HepG2 (cell line): ENCODE data around the gene SCMH1. TPM values are rescaled to one million over a fixed set of nuclear protein-coding genes. Genes with fewer than 3 reads are reported as not detected.

Experiments used
- ATAC-seq: fragments of 200-7000 bp; cut with Tn5 transposase; 3 replicates; pipeline ENCODE4 v1.9.1; 2020; ENCODE audit warnings: mild to moderate bottlenecking, moderate library complexity
- BruUV-seq: library from RNA; stranded (reverse); fragments of 400-500 nt; replicated peaks from 2 replicates; lab custom pipeline; 2021; lab: Mats Ljungman, UMichigan
- CTCF ChIA-PET: fragments of 300-600 bp; formaldehyde crosslinking; extraction: SDS; loops from one replicate; lab custom pipeline; 2021; ENCODE audit warnings: low total read pairs, inconsistent platforms, low intra/inter-chr PET ratio; lab: Yijun Ruan, JAX
- POLR2A ChIA-PET: fragments of 350-600 bp; sonication (Branson Sonifier 250); formaldehyde crosslinking; loops from one replicate; lab custom pipeline; 2020; ENCODE audit warnings: antibody characterized with exemption, inconsistent platforms; lab: Yijun Ruan, JAX
- DNase-seq: peaks from one replicate; pipeline ENCODE4 v3.0.0-alpha.2; 2015; ENCODE audit warnings: low spot score
- FAIRE-seq: peaks from 3 replicates; lab custom pipeline; 2011; peaks lifted over from hg19 to GRCh38; lab: Jason Lieb, UNC
- H2AFZ ChIP-seq: one replicate; pipeline ENCODE4 v1.6.1; 2011; ENCODE audit warnings: low read length, inconsistent platforms
- H3K27ac ChIP-seq: fragments of 300-600 bp; 3 replicates; pipeline ENCODE4 v1.8.0; 2011; ENCODE audit warnings: mixed run types, mild to moderate bottlenecking, mixed read lengths, low read length, inconsistent platforms; ENCODE audit not compliant: insufficient read depth; ENCODE audit errors: extremely low read length
- H3K27me3 ChIP-seq, 2 experiments: fragments of 200-600 bp in 1 of 2; 2 replicates in 1 of 2; 3 replicates in 1 of 2; pipeline versions ENCODE4 v1.6.0 to v1.8.0; 2011; ENCODE audit warnings: low read length in 2 of 2, mild to moderate bottlenecking in 2 of 2, moderate library complexity in 2 of 2, inconsistent platforms in 1 of 2; ENCODE audit not compliant: insufficient read depth in 2 of 2, control insufficient read depth in 1 of 2
- H3K36me3 ChIP-seq, 2 experiments: fragments of 200-600 bp in 1 of 2; replicated peaks in 1 of 2; 2 replicates in 1 of 2; 3 replicates in 1 of 2; pipeline versions ENCODE4 v1.5.1 to v1.8.0; 2011; ENCODE audit warnings: low read length in 2 of 2, inconsistent platforms in 1 of 2; ENCODE audit not compliant: insufficient read depth in 2 of 2, control insufficient read depth in 1 of 2
- H3K4me1 ChIP-seq: 2 replicates; pipeline ENCODE4 v1.5.1; 2012; ENCODE audit warnings: low read length, inconsistent platforms; ENCODE audit not compliant: insufficient read depth
- H3K4me2 ChIP-seq: 2 replicates; pipeline ENCODE4 v1.6.0; 2011; ENCODE audit warnings: low read depth, low read length, inconsistent platforms
- H3K4me3 ChIP-seq, 3 experiments: fragments of 200-600 bp in 1 of 3; sonication (generic), shearing (Covaris generic) in 1 of 3; replicated peaks in 1 of 3; 2 replicates each; pipeline ENCODE4 v1.5.1; 2011 to 2016; ENCODE audit warnings: low read length in 3 of 3, inconsistent platforms in 2 of 3, low read depth in 2 of 3, mild to moderate bottlenecking in 2 of 3, control low read depth in 1 of 3, mixed read lengths in 1 of 3; ENCODE audit not compliant: insufficient read depth in 1 of 3
- H3K79me2 ChIP-seq: one replicate; pipeline ENCODE4 v1.6.1; 2011; ENCODE audit warnings: low read length, inconsistent platforms; ENCODE audit not compliant: insufficient read depth
- H3K9ac ChIP-seq: 2 replicates; pipeline ENCODE4 v1.6.0; 2011; ENCODE audit warnings: mild to moderate bottlenecking, low read depth, low read length, inconsistent platforms; ENCODE audit not compliant: insufficient read depth
- H3K9me3 ChIP-seq: 2 replicates; pipeline ENCODE4 v1.5.1; 2012; ENCODE audit warnings: mild to moderate bottlenecking, low read length
- H4K20me1 ChIP-seq: 2 replicates; pipeline ENCODE4 v1.6.0; 2011; ENCODE audit warnings: inconsistent platforms, mild to moderate bottlenecking, low read length, moderate library complexity; ENCODE audit not compliant: insufficient read depth
- EEA1 ChIP-seq: sonication (generic); formaldehyde crosslinking; IDR thresholded peaks from 2 replicates; pipeline ENCODE4 v1.5.1; 2020; ENCODE audit warnings: mild to moderate bottlenecking, missing genetic modification reagents, borderline replicate concordance
- FOSL1 ChIP-seq: sonication (generic); formaldehyde crosslinking; IDR thresholded peaks from 2 replicates; pipeline ENCODE4 v1.9.0; 2021; ENCODE audit warnings: missing genetic modification reagents, borderline replicate concordance
- GTF2F1 ChIP-seq: fragments of 150-350 bp; IDR thresholded peaks from 2 replicates; pipeline ENCODE4 v1.6.1; 2014; ENCODE audit warnings: low read length
- IKZF1 ChIP-seq: fragments of 450-650 bp; IDR thresholded peaks from 2 replicates; pipeline ENCODE4 v1.7.1; 2016
- NFRKB ChIP-seq: fragments of 450-650 bp; IDR thresholded peaks from 2 replicates; pipeline ENCODE4 v1.6.1; 2017
- NPAS2 ChIP-seq: sonication (generic); formaldehyde crosslinking; IDR thresholded peaks from 2 replicates; pipeline ENCODE4 v1.8.0; 2022; ENCODE audit warnings: mild to moderate bottlenecking, missing genetic modification reagents, borderline replicate concordance
- PLRG1 ChIP-seq: fragments of 450-650 bp; conservative IDR thresholded peaks from 2 replicates; pipeline ENCODE4 v1.6.1; 2016
- SIX1 ChIP-seq: sonication (generic); formaldehyde crosslinking; IDR thresholded peaks from 2 replicates; pipeline ENCODE4 v1.4.0; 2020; ENCODE audit warnings: missing genetic modification reagents, borderline replicate concordance
- TCF7L2 ChIP-seq: IDR thresholded peaks from 2 replicates; pipeline ENCODE4 v1.6.1; 2011; ENCODE audit warnings: mild to moderate bottlenecking, low read depth, low read length, moderate library complexity
- ZNF232 ChIP-seq: sonication (generic); formaldehyde crosslinking; IDR thresholded peaks from 2 replicates; pipeline ENCODE4 v1.4.0; 2020; ENCODE audit warnings: missing genetic modification reagents, borderline replicate concordance
- ZNF496 ChIP-seq: sonication (generic); formaldehyde crosslinking; IDR thresholded peaks from 2 replicates; pipeline ENCODE4 v1.8.1; 2023; ENCODE audit warnings: mild to moderate bottlenecking, moderate library complexity, missing genetic modification reagents; ENCODE audit not compliant: insufficient replicate concordance
- WGBS: methylation state at CpG from one replicate; pipeline ENCODE4 v1.1.6; 2017; ENCODE audit warnings: low lambda C conversion rate; 5-methylcytosine and 5-hydroxymethylcytosine counted together
- in situ Hi-C: cut with HindIII; loops from 2 replicates; pipeline ENCODE4 v1.10.0; 2017; ENCODE audit warnings: low pct_unique_long_range_greater_than_20kb; ENCODE audit not compliant: extremely low pct_ligation_motif_present
- intact Hi-C: fragments of 100-400 bp; cut with micrococcal nuclease; formaldehyde crosslinking; loops from one replicate; pipeline ENCODE4 v1.10.0; 2022; ENCODE audit not compliant: unreplicated experiment
- polyA plus RNA-seq, 8 experiments: library from polyadenylated mRNA; depleted of rRNA in 3 of 8; stranded (reverse) in 7 of 8; unstranded in 1 of 8; fragments of >200 nt; fragmentation: Illumina TruSeq in 4 of 8; extraction: Trizol in 4 of 8; gene quantifications; 2 replicates each; pipeline versions ENCODE4 v1.2.1 to v1.2.3, GENCODE V29; 2011 to 2016; ENCODE audit warnings: low read depth in 4 of 8, missing spikeins in 1 of 8, mixed read lengths in 1 of 8; ENCODE audit not compliant: insufficient read depth in 1 of 8
- total RNA-seq, 5 experiments: library from RNA; depleted of rRNA; stranded (reverse); fragments of >200 nt; fragmentation: Illumina TruSeq; extraction: Trizol; gene quantifications; 2 replicates each; pipeline ENCODE4 v1.2.3, GENCODE V29; 2016; ENCODE audit warnings: low read depth in 1 of 5
- TF ChIP-seq, protein P1 (sequence below), 2 experiments: sonication (generic) in 1 of 2; formaldehyde crosslinking in 1 of 2; IDR thresholded peaks; 2 replicates each; pipeline versions ENCODE4 v1.6.1 to v1.9.0; 2014 to 2022; ENCODE audit warnings: antibody characterized with exemption in 1 of 2, borderline replicate concordance in 1 of 2, inconsistent platforms in 1 of 2, low read depth in 1 of 2, missing genetic modification reagents in 1 of 2
- TF ChIP-seq, protein P2 (sequence below): sonication (generic); formaldehyde crosslinking; IDR thresholded peaks from 2 replicates; pipeline ENCODE4 v1.5.1; 2020; ENCODE audit warnings: missing genetic modification reagents, mild to moderate bottlenecking, borderline replicate concordance

Gene SCMH1
- total and polyA plus RNA-seq, 2 of the 13 experiments (the other 11 are each of a cell fraction or from before 2014, with no cell fraction given): 41.8 to 52.6 TPM

DNA sequence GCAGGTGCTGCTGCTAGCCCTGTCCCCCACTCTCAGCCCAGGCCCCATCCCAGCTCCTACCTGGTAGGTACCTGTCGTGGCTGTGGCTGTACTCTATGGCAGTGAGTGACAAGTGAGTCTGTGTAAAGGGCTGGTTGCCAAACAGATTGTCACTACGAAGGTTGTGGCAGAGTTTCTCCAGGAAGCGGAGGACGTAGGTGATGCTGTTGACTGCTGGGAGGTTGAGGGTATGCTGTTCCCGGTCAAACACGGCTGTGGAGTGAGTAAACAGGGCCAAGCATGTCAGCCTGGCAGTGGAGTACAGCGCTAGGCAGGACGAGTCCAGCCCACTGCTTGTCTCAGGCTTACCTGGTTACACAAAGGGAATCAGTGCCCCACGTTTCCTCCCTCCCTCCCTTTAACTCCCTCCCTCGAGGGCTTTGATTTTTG lies 195.7 kb downstream of the SCMH1 start:
- WGBS: 96% methylated on average over 10 of the region's 10 CpGs
- H3K79me2 ChIP-seq: no peaks in the 10 kb centered on the region
- H3K4me3 ChIP-seq: no peak overlapping the region
- DNase-seq: no peak
- no peak overlapping the region for H2AFZ ChIP-seq
- CTCF ChIA-PET: no interaction called here
- H3K27ac ChIP-seq: no peak overlapping the region
- H3K27me3 ChIP-seq: no peaks in the 10 kb centered on the region
- H3K9ac ChIP-seq: no peak overlapping the region
- BruUV-seq: no TSS peak
- no peaks in the 10 kb centered on the region for H3K9me3 ChIP-seq
- intact Hi-C loops (no loop called here), in situ Hi-C loops (no loop called here)
- POLR2A ChIA-PET: no interaction called here
- no peaks in the 10 kb centered on the region for H4K20me1 ChIP-seq
- FAIRE-seq: no peak
- no peak for ATAC-seq
- TF ChIP-seq TCF7L2 (no peak), NFRKB (no peak), GTF2F1 (no peak), NPAS2 (CRISPR knock-in tag) (no peak), SIX1 (no peak), PLRG1 (no peak), FOSL1 (no peak), ZNF496 (CRISPR knock-in tag) (no peak), ZNF232 (CRISPR knock-in tag) (no peak), IKZF1 (no peak), EEA1 (no peak)
- TF ChIP-seq, protein P1, sequence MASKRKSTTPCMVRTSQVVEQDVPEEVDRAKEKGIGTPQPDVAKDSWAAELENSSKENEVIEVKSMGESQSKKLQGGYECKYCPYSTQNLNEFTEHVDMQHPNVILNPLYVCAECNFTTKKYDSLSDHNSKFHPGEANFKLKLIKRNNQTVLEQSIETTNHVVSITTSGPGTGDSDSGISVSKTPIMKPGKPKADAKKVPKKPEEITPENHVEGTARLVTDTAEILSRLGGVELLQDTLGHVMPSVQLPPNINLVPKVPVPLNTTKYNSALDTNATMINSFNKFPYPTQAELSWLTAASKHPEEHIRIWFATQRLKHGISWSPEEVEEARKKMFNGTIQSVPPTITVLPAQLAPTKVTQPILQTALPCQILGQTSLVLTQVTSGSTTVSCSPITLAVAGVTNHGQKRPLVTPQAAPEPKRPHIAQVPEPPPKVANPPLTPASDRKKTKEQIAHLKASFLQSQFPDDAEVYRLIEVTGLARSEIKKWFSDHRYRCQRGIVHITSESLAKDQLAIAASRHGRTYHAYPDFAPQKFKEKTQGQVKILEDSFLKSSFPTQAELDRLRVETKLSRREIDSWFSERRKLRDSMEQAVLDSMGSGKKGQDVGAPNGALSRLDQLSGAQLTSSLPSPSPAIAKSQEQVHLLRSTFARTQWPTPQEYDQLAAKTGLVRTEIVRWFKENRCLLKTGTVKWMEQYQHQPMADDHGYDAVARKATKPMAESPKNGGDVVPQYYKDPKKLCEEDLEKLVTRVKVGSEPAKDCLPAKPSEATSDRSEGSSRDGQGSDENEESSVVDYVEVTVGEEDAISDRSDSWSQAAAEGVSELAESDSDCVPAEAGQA (IDR thresholded peaks at IDR 0.05; ENCODE audit: low read depth): no peak
- TF ChIP-seq, protein P1 (CRISPR knock-in tag; IDR thresholded peaks at IDR 0.05; ENCODE audit: borderline replicate concordance): no peak
- TF ChIP-seq, protein P2, sequence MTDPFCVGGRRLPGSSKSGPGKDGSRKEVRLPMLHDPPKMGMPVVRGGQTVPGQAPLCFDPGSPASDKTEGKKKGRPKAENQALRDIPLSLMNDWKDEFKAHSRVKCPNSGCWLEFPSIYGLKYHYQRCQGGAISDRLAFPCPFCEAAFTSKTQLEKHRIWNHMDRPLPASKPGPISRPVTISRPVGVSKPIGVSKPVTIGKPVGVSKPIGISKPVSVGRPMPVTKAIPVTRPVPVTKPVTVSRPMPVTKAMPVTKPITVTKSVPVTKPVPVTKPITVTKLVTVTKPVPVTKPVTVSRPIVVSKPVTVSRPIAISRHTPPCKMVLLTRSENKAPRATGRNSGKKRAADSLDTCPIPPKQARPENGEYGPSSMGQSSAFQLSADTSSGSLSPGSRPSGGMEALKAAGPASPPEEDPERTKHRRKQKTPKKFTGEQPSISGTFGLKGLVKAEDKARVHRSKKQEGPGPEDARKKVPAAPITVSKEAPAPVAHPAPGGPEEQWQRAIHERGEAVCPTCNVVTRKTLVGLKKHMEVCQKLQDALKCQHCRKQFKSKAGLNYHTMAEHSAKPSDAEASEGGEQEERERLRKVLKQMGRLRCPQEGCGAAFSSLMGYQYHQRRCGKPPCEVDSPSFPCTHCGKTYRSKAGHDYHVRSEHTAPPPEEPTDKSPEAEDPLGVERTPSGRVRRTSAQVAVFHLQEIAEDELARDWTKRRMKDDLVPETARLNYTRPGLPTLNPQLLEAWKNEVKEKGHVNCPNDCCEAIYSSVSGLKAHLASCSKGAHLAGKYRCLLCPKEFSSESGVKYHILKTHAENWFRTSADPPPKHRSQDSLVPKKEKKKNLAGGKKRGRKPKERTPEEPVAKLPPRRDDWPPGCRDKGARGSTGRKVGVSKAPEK (CRISPR knock-in tag): no peak
- peaks cover 28 to 62% of the 10 kb centered on the region in 2 experiments for H3K36me3 ChIP-seq
- no peaks in the 10 kb centered on the region for H3K4me1 ChIP-seq
- no peak overlapping the region for H3K4me2 ChIP-seq
